ENCODE measurements around the gene TMEM108.
"Not testable (repeated sequence)": the region's sequence is repeated elsewhere in the genome, so short reads cannot be mapped to it uniquely, and the experiment has no call there.

The TMEM108 gene

DNA sequence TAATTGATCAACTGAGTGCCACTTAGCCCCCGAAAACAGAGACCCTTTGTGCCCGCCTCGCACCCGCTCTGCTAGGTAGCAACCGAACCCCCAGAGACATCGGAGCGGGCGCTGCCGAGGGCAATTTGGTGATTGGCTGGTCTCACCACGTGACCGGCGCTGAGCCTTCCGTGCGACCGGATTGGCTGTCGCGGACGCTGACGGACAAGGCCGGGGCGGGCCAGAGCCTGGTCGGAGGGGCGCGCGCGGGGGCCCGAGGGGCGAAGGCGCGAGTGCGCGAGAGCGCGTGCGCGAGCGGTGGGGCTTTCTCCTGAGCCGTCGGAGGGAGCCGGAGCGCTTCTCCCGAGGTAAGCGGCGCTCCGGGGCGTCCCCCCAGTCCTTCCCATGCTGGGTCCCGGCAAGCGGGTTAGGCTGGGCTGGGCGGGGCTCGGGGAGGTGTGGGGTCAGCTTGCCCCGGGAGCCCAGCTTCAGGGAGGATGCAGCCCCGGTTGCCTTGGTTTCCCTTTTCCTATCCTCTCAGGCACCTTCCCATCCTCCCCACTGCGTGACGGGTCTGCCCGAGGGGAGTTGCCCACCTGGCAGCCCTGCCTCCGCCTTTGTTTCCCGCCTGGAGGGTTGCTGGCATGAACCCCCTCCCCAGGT is at the start of gene TMEM108:
TMEM108 (plus strand) TSS at position 303 of the 642 bp plus-strand sequence.
- no peak for DNase-seq
- in situ Hi-C loops (cut with MboI; ENCODE audit: low pct_unique_long_range_greater_than_20kb, low sequenced_read_pairs) = loop anchor here (25.0 kb wide), 1 partner anchor 349 kb away; no protein-coding TSS in a partner anchor

DNA sequence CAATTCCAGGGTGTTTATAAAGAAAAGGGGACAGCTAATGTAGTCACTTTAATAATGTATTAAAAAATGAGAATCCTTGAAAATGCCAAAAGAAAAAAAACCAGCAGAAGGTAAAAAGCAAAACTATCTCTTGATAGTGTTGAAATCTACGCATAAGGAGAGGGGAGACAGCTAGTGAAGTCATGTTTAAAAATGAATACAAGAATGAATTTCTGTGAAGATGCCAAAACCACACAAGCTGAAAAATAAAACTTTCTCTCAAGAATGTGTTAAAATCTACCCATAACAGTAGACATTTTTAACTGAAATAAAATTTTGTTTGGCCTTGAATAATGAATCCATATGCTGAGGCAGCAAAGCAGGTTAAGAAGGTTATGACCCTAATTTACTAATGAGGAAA is 42.2 kb upstream of the TMEM108 start:
- DNase-seq = no peak
- in situ Hi-C loops (cut with MboI; ENCODE audit: low pct_unique_long_range_greater_than_20kb, low sequenced_read_pairs) = no loop called here

DNA sequence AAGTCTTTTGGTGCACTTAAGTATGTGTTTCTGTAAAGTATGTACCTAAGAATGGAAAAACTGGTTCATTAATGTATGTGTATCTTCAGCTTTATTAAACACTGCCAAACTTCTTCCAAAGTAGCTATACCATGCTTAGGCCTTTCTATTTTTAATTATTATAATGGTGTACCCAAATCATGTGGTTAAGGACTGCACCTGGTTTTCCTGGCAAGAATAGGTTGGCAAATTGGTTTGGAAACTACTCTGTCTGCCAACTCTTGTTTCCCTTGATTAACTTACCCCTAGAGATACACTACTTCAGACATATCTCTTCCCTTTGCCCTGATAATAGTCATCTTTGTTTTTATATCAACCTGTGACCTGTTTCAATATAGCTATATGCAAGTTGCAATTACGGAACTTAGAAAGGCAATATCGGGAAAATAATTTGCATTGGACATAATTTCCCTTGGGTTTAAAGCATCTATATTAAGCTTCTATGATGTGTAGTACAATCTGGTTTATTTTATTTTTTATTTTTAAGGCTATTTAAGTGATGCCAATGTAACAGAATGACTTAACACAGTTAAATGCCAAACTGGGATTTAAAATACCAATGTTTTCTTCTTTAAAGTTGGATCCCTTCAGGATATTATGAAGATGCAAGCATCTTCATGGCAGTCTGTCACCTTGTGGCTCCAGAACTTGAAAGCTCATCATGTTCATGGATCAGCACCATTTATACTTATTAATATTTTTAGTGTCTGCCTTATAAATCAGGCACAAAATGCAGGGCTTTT is 40.6 kb upstream of the TMEM108 start:
- in situ Hi-C loops (cut with MboI; ENCODE audit: low pct_unique_long_range_greater_than_20kb, low sequenced_read_pairs) = no loop called here
- DNase-seq = no peak

DNA sequence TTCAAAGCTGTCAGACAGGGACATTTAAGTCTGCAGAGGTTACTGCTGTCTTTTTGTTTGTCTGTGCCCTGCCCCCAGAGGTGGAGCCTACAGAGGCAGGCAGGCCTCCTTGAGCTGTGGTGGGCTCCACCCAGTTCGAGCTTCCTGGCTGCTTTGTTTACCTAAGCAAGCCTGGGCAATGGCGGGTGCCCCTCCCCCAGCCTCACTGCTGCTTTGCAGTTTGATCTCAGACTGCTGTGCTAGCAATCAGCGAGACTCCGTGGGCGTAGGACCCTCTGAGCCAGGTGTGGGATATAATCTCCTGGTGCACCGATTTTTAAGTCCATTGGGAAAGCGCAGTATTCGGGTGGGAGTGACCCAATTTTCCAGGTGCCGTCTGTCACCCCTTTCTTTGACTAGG is 33.2 kb upstream of the TMEM108 start:
- in situ Hi-C loops (cut with MboI; ENCODE audit: low pct_unique_long_range_greater_than_20kb, low sequenced_read_pairs); DNase-seq: not testable (repeated sequence)

DNA sequence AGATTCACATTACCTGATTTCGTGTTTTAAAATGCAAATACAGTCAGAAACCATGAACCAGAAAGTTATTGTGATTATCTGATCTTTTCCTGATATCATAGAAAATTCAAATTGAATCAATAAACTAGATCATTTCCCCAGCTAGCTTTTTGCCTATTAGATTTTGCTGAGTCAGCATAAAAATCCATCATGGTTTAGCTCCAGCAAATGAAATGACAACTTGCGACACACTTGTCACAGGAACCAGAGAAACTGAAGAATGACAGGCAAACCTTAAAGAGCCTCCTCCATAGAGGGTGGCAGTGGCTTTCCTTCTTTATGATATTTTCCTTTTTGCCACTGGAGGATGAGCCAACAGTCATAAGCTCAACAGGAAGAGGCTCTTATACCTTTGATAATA is 30.6 kb upstream of the TMEM108 start:
- in situ Hi-C loops (cut with MboI; ENCODE audit: low pct_unique_long_range_greater_than_20kb, low sequenced_read_pairs) = no loop called here
- DNase-seq = no peak

DNA sequence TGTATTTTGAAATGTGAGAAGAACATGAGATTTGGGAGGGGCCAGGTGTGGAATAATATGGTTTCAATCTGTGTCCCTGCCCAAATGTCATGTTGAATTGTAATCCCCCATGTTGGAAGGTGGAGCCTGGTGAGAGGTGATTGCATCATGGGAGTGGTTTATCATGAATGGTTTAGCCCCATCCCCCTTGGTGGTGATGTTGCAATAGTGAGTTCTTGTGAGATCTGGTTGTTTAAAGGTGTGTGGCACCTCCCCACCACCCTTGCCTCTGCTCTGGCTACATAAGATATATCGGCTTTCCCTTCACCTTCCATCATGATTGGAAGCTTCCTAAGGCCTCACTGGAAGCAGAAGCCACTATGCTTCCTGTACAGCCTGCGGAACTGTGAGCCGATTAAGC is 23.9 kb upstream of the TMEM108 start:
- no peak for DNase-seq
- in situ Hi-C loops (cut with MboI; ENCODE audit: low pct_unique_long_range_greater_than_20kb, low sequenced_read_pairs) = no loop called here

DNA sequence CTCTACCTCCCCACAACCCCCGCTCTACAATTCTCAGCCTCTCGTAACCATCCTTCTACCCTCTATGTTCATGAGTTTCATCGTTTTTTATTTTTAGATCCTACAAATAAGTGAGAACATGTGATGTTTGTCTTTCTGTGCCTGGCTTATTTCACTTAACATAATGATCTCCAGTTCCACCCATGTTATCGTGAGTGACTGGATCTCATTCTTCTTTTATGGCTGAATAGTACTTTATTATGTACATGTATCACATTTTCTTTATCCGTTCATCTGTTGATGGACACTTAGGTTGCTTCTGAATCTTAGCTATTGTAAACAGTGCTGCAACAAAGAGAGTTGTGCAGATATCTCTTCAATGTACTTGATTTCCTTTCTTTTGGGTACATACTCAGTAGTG is 22.6 kb upstream of the TMEM108 start:
- in situ Hi-C loops (cut with MboI; ENCODE audit: low pct_unique_long_range_greater_than_20kb, low sequenced_read_pairs); DNase-seq: not testable (repeated sequence)

DNA sequence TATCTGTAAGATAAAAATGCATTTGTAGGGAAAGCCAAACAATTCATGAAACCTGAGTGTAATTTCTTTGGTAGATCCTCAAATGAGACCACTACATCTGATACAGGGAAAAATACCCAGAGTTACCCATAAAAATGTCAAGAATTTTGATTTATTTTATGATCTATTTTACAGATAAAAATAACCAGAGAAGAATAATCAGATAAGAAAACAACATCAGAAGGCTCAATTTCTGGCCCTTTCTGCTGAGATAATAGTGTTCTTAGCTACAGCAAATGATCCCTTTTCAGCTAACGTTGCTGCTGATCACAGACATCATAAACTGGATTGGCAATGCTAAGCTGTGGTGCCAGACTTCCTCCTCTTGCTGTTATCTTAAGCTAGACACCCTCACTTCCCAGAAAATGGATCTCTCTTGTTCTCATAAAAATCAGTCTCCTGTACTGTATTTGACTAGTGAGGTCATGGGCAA is 21.3 kb upstream of the TMEM108 start:
- no peak for DNase-seq
- in situ Hi-C loops (cut with MboI; ENCODE audit: low pct_unique_long_range_greater_than_20kb, low sequenced_read_pairs) = no loop called here

DNA sequence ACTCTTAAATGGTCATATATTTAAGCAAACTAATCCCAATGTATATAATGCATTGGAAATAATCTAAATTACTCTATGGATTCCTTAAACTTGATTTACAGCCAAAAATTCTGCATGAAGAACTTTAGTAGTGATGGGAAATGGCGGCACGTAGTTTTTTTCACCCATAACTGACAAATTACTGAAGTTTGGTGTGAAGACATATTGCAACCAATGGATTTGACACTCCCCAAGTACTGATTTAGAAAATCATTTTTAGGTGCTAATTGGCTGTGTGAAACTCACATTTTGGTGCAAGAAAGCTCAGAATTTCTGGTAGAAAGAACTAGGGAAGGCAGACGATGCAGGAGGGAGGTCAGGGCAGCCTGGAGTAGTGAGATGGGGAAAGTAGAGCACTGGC is 19.3 kb upstream of the TMEM108 start:
- in situ Hi-C loops (cut with MboI; ENCODE audit: low pct_unique_long_range_greater_than_20kb, low sequenced_read_pairs) = no loop called here
- no peak for DNase-seq

DNA sequence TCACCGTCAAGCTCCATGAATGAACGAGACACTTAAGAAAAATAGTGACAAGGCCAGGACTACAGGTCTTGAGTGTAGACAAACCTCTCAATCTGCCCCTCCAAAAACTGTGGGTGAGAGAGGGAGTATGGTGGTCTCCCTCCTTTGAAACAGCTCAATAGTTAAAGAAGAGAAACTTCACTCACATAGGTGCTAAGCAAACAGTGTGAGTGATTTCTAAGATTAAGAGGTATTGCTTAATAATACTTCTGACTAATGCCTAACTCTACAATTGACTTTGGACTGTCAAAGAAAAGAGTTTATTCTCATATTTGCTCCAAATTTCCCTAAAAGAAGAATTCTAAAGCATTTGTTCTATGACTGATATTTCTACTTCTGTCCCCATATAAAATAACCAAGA is 17.0 kb upstream of the TMEM108 start:
- DNase-seq = no peak
- in situ Hi-C loops (cut with MboI; ENCODE audit: low pct_unique_long_range_greater_than_20kb, low sequenced_read_pairs) = no loop called here

DNA sequence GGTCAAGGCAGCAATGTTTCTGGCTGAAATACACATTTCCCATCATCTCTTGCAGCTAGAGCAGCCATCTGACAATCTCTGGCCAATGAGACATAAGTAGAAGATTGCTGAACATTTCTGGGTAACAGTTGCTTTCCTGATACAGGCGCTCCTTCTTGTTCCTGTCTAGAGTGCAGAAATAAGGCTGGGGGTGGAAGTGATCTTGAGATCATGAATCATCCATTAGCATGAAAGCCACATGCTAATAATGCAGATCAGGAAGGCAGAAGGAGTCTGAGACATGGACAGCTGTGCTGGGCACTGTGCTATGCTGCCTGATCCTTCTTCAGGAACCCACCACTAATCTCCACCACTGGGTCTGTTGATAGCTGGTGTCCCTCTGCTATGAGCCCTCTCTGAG is 14.8 kb upstream of the TMEM108 start:
- in situ Hi-C loops (cut with MboI; ENCODE audit: low pct_unique_long_range_greater_than_20kb, low sequenced_read_pairs) = no loop called here
- no peak for DNase-seq

DNA sequence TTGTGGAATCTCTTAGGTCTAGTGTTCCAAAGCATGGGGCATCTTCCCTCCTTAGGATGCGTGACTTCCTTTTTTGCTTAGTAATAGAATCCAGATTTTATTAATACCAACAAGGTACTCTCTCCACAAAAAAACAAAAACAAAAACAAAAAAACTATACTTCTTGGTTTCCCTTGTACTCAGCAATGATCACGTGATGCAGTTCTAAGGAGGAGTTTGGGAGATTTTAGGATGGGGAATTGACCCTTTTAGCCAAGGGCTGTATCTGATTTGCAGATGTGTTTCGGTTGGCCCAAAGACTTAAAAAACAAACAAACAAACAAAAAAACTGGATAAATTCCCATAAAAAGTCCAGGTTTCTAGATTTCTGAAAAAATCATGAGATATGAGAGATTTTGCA is 12.6 kb upstream of the TMEM108 start:
- in situ Hi-C loops (cut with MboI; ENCODE audit: low pct_unique_long_range_greater_than_20kb, low sequenced_read_pairs) = loop anchor here (25.0 kb wide), 1 partner anchor 362 kb away; no protein-coding TSS in a partner anchor
- DNase-seq = no peak

DNA sequence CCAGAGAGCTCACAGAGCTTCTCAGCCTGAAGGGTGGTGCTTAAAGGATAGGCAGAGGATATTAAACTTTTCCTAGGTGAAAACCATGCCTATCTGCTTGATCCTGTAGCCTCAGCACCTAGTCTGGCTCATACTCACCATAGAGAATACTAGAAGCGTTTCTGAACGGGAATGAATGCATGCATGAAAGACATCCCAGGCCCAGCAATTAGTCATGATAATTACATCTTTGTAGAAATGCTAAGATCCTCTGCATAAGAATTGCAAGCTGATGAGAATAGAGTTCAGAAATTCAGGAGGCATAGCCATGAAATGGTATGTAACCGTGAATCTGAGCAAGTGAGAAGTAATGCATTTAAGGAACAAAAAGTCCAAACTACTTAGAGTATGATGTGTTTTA is 5.9 kb upstream of the TMEM108 start:
- DNase-seq = no peak
- in situ Hi-C loops (cut with MboI; ENCODE audit: low pct_unique_long_range_greater_than_20kb, low sequenced_read_pairs) = loop anchor here (25.0 kb wide), 1 partner anchor 355 kb away; no protein-coding TSS in a partner anchor

DNA sequence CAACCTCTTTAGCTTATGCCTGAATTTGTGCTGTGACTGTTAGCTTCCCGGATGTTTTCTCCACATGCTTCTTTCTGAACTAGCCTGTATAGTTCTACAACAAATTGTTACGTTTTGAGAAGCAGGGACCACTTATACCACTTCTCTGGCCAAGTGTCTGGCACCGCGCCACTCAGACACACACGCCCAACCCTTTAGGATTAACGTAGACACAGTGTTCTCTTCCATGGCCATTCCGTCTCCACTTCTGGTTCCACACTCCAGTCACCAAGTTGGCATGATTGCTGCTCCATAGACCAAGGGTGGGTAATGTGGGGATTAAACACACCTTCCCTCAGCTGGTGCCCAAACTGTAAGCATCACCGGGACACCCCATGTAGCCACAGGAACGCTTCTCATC is 755 bp upstream of the TMEM108 start:
- in situ Hi-C loops (cut with MboI; ENCODE audit: low pct_unique_long_range_greater_than_20kb, low sequenced_read_pairs) = loop anchor here (25.0 kb wide), 1 partner anchor 350 kb away; no protein-coding TSS in a partner anchor
- DNase-seq = no peak

DNA sequence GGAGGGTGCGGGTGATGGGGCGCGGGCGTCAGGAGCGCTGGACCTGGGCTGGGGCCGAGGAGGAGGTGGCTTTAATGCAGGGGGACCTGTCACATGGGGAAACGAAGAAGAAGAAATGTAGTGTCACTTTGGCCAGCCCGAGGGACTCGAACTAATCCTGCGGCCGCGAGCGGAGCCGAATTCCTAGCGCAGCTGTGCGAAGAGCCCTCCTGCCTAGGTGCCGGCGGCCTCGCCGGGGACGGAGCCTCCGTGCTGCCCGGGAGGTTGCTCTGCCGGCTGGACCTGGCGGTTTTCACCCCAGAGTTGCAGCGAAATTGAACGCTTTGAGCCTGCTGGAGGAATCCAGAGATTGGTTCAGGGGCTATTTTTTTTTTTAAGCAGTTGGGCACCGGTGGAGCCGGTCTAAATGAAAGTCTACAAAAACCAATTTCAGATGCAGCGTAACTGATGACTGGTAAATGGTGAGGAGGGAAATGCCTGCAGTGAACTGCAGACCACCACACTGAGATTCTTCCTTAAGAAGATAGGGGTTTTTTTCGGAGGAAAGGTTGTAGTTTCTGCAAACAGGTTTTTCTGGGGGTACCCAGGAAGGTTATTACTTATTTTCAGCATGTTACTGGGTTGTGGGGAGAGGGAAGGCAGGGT is 662 bp downstream of the TMEM108 start:
- in situ Hi-C loops (cut with MboI; ENCODE audit: low pct_unique_long_range_greater_than_20kb, low sequenced_read_pairs) = loop anchor here (25.0 kb wide), 1 partner anchor 348 kb away; no protein-coding TSS in a partner anchor
- no peak for DNase-seq

DNA sequence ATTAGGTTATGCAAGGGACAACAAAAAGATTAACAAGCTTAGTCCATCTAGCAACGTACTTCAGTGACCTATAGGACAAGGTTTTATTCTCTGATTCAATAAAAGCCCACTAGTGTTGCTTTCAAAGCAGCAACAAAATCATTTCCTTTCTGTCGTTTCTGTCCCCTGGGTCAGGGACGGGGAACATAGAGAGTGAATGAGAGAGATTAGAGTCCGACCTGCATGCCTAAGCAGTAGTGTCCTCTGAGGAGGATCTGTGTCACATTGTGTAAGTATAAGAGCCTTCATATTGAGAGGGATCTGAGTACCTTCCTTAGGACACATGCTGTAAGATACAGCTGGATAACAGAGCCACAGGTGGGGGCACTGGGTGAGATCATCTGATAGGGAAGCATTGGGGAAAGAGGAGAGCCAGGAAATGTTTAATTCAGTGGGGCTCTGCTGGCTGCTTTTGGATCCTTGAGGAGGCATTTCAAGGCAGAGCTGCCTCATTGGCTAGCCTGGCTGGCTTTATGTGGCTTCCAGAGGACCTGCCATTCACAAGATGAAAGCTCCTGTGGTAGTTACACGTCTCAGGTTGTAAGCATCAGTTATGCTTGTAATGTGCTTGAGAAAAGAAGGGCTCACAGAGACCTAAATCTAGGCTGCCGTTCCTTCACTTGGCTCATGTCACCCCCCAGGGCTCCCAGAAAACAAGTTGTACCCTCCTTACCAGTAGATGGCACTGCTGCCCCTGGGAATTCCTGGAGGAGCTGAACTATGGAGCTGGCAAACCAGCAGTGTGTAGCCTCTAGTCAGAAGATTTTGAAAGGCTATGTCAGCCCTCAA is 2.7 kb downstream of the TMEM108 start:
- in situ Hi-C loops (cut with MboI; ENCODE audit: low pct_unique_long_range_greater_than_20kb, low sequenced_read_pairs) = loop anchor here (25.0 kb wide), 1 partner anchor 346 kb away; no protein-coding TSS in a partner anchor
- DNase-seq = peak; percentile 70

DNA sequence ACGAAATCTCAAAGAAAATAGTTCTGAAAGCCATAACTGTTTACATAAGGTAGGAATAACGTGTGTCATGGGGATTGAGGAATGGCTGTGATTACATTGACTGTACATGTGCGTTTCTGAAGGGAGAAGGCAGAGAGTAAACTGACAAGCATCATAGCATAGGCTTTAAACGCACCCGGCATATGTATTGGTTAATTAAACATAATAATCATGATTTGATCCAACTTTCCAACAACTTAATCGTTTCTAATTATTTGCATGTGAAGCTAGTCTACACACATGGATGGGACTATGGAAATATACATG is 3.3 kb downstream of the TMEM108 start:
- no peak for DNase-seq
- in situ Hi-C loops (cut with MboI; ENCODE audit: low pct_unique_long_range_greater_than_20kb, low sequenced_read_pairs) = loop anchor here (25.0 kb wide), 1 partner anchor 346 kb away; no protein-coding TSS in a partner anchor

DNA sequence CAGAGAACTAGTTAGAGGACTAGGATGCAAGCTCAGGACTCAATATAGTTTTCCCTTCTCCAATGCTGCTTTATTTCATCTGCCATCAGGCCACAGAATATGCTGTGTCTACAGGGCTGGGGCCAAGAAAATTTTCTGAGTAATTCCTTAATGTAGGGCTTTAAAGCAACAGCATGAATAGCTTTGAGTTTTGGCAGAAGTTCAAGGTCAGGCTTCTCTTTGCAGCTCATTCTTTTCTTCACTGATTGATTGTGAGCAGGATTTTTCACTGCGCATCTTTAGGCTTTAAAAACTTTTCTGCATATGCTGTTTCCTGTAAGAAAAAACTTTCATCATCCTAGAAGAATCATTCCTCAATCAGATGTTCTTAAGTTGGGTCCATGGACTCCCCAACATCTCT is 4.6 kb downstream of the TMEM108 start:
- in situ Hi-C loops (cut with MboI; ENCODE audit: low pct_unique_long_range_greater_than_20kb, low sequenced_read_pairs) = loop anchor here (25.0 kb wide), 1 partner anchor 345 kb away; no protein-coding TSS in a partner anchor
- no peak for DNase-seq

DNA sequence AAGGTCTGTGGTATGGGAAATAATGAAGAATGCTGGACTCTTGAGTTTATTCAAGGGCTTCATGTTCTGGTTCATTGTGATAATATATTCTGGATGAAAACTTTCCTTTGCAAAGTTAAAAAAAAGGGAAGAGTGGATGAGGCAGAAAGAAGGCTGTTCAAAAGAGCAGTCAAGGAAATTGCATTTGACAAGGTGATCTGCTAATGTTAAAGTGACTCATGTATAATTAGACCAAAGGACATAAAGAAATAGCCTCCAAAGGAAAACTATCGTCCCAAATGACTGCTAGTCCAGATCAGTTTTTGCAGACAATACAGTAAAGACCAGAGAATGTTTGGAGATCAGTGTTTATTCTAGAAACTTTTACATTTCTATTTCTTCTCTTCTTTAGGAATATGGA is 9.8 kb downstream of the TMEM108 start:
- in situ Hi-C loops (cut with MboI; ENCODE audit: low pct_unique_long_range_greater_than_20kb, low sequenced_read_pairs) = loop anchor here (25.0 kb wide), 1 partner anchor 339 kb away; no protein-coding TSS in a partner anchor
- DNase-seq = no peak

Measured in KBM-7 (cell line).